Keratinocyte (primary cell): ENCODE measurements around the gene CNTROB. TPM values are rescaled to one million over a fixed set of nuclear protein-coding genes. Genes with fewer than 3 reads are reported as not detected.

Source experiments
- DNase-seq: peaks from one replicate; pipeline ENCODE4 v3.0.0-alpha.2; 2011; ENCODE audit warnings: low read depth, missing footprints, low spot score
- FAIRE-seq: peaks from 2 replicates; lab custom pipeline; 2011; peaks lifted over from hg19 to GRCh38; lab: Jason Lieb, UNC
- H2AFZ ChIP-seq: 2 replicates; pipeline ENCODE4 v1.6.0; 2012; ENCODE audit warnings: low read length, control low read depth, inconsistent platforms; ENCODE audit not compliant: control insufficient read depth
- H3K27ac ChIP-seq: 2 replicates; pipeline ENCODE4 v1.5.1; 2011; ENCODE audit warnings: low read length; ENCODE audit not compliant: control insufficient read depth, insufficient read depth
- H3K27me3 ChIP-seq: 3 replicates; pipeline ENCODE4 v1.6.0; 2011; ENCODE audit warnings: low read length; ENCODE audit not compliant: control insufficient read depth, insufficient read depth; ENCODE audit errors: extremely low read depth
- H3K36me3 ChIP-seq, 2 experiments: 2 replicates in 1 of 2; 3 replicates in 1 of 2; pipeline ENCODE4 v1.5.1; 2011; ENCODE audit warnings: low read length in 2 of 2, mild to moderate bottlenecking in 1 of 2; ENCODE audit not compliant: control insufficient read depth in 2 of 2, insufficient read depth in 2 of 2; ENCODE audit errors: extremely low read depth in 1 of 2
- H3K4me1 ChIP-seq: 3 replicates; pipeline ENCODE4 v1.5.1; 2011; ENCODE audit warnings: low read length; ENCODE audit not compliant: control insufficient read depth, insufficient read depth; ENCODE audit errors: extremely low read depth
- H3K4me2 ChIP-seq: 3 replicates; pipeline ENCODE4 v1.6.0; 2011; ENCODE audit warnings: low read depth, low read length; ENCODE audit not compliant: control insufficient read depth, insufficient read depth; ENCODE audit errors: extremely low read depth
- H3K4me3 ChIP-seq, 3 experiments: fragments of 200-600 bp in 1 of 3; sonication (generic) in 1 of 3; 2 replicates in 2 of 3; 3 replicates in 1 of 3; pipeline ENCODE4 v1.5.1; 2011 to 2016; ENCODE audit warnings: low read length in 3 of 3, mild to moderate bottlenecking in 3 of 3, control low read depth in 2 of 3, inconsistent platforms in 1 of 3, low read depth in 1 of 3, mixed read lengths in 1 of 3, mixed run types in 1 of 3, moderate library complexity in 1 of 3; ENCODE audit not compliant: control insufficient read depth in 2 of 3, insufficient read depth in 2 of 3; ENCODE audit errors: extremely low read depth in 1 of 3
- H3K79me2 ChIP-seq: 2 replicates; pipeline ENCODE4 v1.6.0; 2012; ENCODE audit warnings: low read length; ENCODE audit not compliant: control insufficient read depth, insufficient read depth
- H3K9ac ChIP-seq: 3 replicates; pipeline ENCODE4 v1.6.0; 2011; ENCODE audit warnings: low read length; ENCODE audit not compliant: control insufficient read depth, insufficient read depth; ENCODE audit errors: extremely low read depth
- H3K9me1 ChIP-seq: 3 replicates; pipeline ENCODE4 v1.6.0; 2011; ENCODE audit warnings: low read length; ENCODE audit not compliant: control insufficient read depth, insufficient read depth; ENCODE audit errors: extremely low read depth
- H3K9me3 ChIP-seq: 2 replicates; pipeline ENCODE4 v1.5.1; 2012; ENCODE audit warnings: low read depth, low read length; ENCODE audit not compliant: control insufficient read depth
- H4K20me1 ChIP-seq: 3 replicates; pipeline ENCODE4 v1.6.0; 2011; ENCODE audit warnings: low read length; ENCODE audit not compliant: control insufficient read depth, insufficient read depth; ENCODE audit errors: extremely low read depth
- CTCF ChIP-seq, 3 experiments: IDR thresholded peaks in 1 of 3; conservative IDR thresholded peaks in 1 of 3; optimal IDR thresholded peaks in 1 of 3; 2 replicates in 2 of 3; 3 replicates in 1 of 3; pipeline versions ENCODE3 to v1.5.1; 2011; ENCODE audit warnings: low read length in 3 of 3, mild to moderate bottlenecking in 3 of 3, moderate library complexity in 2 of 3, control low read depth in 1 of 3, inconsistent platforms in 1 of 3; ENCODE audit not compliant: insufficient read depth in 2 of 3; ENCODE audit errors: extremely low read depth in 1 of 3
- EZH2 ChIP-seq: IDR thresholded peaks from one replicate; pipeline ENCODE4 v1.6.1; 2012; ENCODE audit warnings: inconsistent platforms, mild to moderate bottlenecking, low read length, moderate library complexity
- dilution Hi-C: fragments of 300-500 bp; cut with MboI; formaldehyde crosslinking; loops from one replicate; pipeline ENCODE4 v1.7.0; 2020; ENCODE audit warnings: low sequenced_read_pairs; ENCODE audit not compliant: extremely low pct_ligation_motif_present
- polyA plus RNA-seq, 5 experiments: library from polyadenylated mRNA; depleted of rRNA in 3 of 5; stranded (reverse) in 3 of 5; stranded (forward) in 1 of 5; unstranded in 1 of 5; fragments of >200 nt; gene quantifications; 1 replicate in 1 of 5; 2 replicates in 3 of 5; 3 replicates in 1 of 5; pipeline versions ENCODE4 v1.2.1 to v1.2.3, GENCODE V29; 2011 to 2012; ENCODE audit warnings: missing spikeins in 2 of 5, low read depth in 1 of 5, low replicate concordance in 1 of 5

The CNTROB gene
- polyA plus RNA-seq, 1 donor (not counting 4 experiments of a cell fraction or from before 2014, with no cell fraction given): 17.4 TPM

GRCh38 chr17:7893187-7893880, 38.7 kb upstream of the CNTROB start:
- no peaks in the 10 kb centered on the region for H4K20me1 ChIP-seq
- TF ChIP-seq CTCF (optimal IDR thresholded peaks at IDR 0.05 in 1 of 3, IDR thresholded peaks at IDR 0.05 in 1 of 3, conservative IDR thresholded peaks at IDR 0.05 in 1 of 3; ENCODE audit: extremely low read depth in 1 of 3, insufficient read depth in 2 of 3, low read length in 3 of 3) (no peak), EZH2 (no peak)
- peaks cover 6% of the 10 kb centered on the region for H3K79me2 ChIP-seq
- DNase-seq: no peak
- H3K4me3 ChIP-seq: no peak overlapping the region
- H2AFZ ChIP-seq: no peak overlapping the region
- no peaks in the 10 kb centered on the region for H3K27me3 ChIP-seq
- H3K9me1 ChIP-seq: no peaks in the 10 kb centered on the region
- peaks cover 42 to 50% of the 10 kb centered on the region in 2 experiments for H3K36me3 ChIP-seq
- no peaks in the 10 kb centered on the region for H3K9me3 ChIP-seq
- dilution Hi-C loops: no loop called here
- no peak for FAIRE-seq
- H3K4me2 ChIP-seq: no peak overlapping the region
- H3K9ac ChIP-seq: no peak overlapping the region
- H3K4me1 ChIP-seq: peaks cover 15% of the 10 kb centered on the region
- H3K27ac ChIP-seq: no peak overlapping the region

- Histone ChIP-seq H3K9me1 (no peaks in the 10 kb centered on the region), H3K9me3 (no peaks in the 10 kb centered on the region), H4K20me1 (no peaks in the 10 kb centered on the region), H3K4me3 (no peak overlapping the region), H3K4me2 (no peak overlapping the region), H3K27me3 (no peaks in the 10 kb centered on the region), H3K4me1 (peaks cover 6% of the 10 kb centered on the region), H2AFZ (no peak overlapping the region), H3K9ac (no peak overlapping the region), H3K36me3 (peaks cover 50 to 59% of the 10 kb centered on the region in 2 experiments), H3K27ac (no peak overlapping the region), H3K79me2 (peaks cover 6% of the 10 kb centered on the region)
- TF ChIP-seq CTCF (optimal IDR thresholded peaks at IDR 0.05 in 1 of 3, IDR thresholded peaks at IDR 0.05 in 1 of 3, conservative IDR thresholded peaks at IDR 0.05 in 1 of 3; ENCODE audit: extremely low read depth in 1 of 3, insufficient read depth in 2 of 3, low read length in 3 of 3) (no peak), EZH2 (no peak)
- FAIRE-seq: no peak
- no peak for DNase-seq
- dilution Hi-C loops: no loop called here
Observed at GRCh38 chr17:7894226-7894625, 37.8 kb upstream of the CNTROB start.
